22Rv1 (cell line): ENCODE data around the gene CCDC185.

ENCODE experiments used
- ZFX ChIP-seq: fragments of 450-650 bp; IDR thresholded peaks from 2 replicates; pipeline ENCODE4 v1.6.1; 2017; ENCODE audit warnings: antibody characterized with exemption, borderline replicate concordance
- TF ChIP-seq, protein P1 (sequence below): fragments of 450-650 bp; IDR thresholded peaks from 2 replicates; pipeline ENCODE4 v1.5.1; 2017; ENCODE audit warnings: mild to moderate bottlenecking

DNA sequence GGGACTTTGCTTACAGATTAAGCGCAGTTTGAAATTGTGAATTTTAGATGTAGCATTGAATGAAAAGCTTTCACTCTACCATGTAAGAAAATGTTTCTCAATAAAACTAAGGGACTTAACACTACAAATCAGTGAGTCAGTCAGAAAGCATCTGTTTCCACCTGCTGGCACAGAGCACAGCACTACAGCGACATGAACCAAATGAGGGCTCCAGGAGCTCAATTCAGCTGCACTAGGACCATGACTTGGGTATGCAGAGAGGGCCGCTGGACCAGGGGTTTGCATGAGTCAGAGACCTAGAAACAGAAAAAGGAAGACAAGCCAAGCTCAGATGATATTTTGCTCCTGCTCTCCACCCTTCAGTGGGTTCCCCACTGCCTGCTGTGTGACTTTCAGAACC is 34.4 kb upstream of the CCDC185 start:
- TF ChIP-seq, protein P1, sequence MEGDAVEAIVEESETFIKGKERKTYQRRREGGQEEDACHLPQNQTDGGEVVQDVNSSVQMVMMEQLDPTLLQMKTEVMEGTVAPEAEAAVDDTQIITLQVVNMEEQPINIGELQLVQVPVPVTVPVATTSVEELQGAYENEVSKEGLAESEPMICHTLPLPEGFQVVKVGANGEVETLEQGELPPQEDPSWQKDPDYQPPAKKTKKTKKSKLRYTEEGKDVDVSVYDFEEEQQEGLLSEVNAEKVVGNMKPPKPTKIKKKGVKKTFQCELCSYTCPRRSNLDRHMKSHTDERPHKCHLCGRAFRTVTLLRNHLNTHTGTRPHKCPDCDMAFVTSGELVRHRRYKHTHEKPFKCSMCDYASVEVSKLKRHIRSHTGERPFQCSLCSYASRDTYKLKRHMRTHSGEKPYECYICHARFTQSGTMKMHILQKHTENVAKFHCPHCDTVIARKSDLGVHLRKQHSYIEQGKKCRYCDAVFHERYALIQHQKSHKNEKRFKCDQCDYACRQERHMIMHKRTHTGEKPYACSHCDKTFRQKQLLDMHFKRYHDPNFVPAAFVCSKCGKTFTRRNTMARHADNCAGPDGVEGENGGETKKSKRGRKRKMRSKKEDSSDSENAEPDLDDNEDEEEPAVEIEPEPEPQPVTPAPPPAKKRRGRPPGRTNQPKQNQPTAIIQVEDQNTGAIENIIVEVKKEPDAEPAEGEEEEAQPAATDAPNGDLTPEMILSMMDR = no peak
- TF ChIP-seq ZFX = no peak
